Neural progenitor cell (in vitro differentiated cells): ENCODE results near the gene DNAJC18. TPM values are rescaled to one million over a fixed set of nuclear protein-coding genes. Genes with fewer than 3 reads are reported as not detected.

Source experiments
- DNase-seq: peaks from one replicate; pipeline ENCODE4 v3.0.0-alpha.2; 2016; ENCODE audit warnings: low spot score
- H2AFZ ChIP-seq: fragments of 200-600 bp; sonication (generic); replicated peaks from 2 replicates; pipeline ENCODE4 v1.6.1; 2016; ENCODE audit warnings: antibody characterized with exemption
- H3F3A ChIP-seq: fragments of 200-600 bp; sonication (generic); 2 replicates; pipeline ENCODE4 v1.6.1; 2016; ENCODE audit warnings: antibody characterized with exemption, low read depth
- H3K27ac ChIP-seq: fragments of 200-600 bp; sonication (generic); 2 replicates; pipeline ENCODE4 v1.5.1; 2016; ENCODE audit warnings: mild to moderate bottlenecking
- H3K27me3 ChIP-seq: fragments of 200-600 bp; sonication (generic); 2 replicates; pipeline ENCODE4 v1.6.1; 2016; ENCODE audit warnings: mild to moderate bottlenecking, moderate library complexity
- H3K36me3 ChIP-seq: fragments of 200-600 bp; sonication (generic); 2 replicates; pipeline ENCODE4 v1.5.1; 2016
- H3K4me1 ChIP-seq: fragments of 200-600 bp; sonication (generic); 2 replicates; pipeline ENCODE4 v1.6.1; 2016; ENCODE audit warnings: mixed run types
- H3K4me2 ChIP-seq: fragments of 200-600 bp; sonication (generic); 2 replicates; pipeline ENCODE4 v1.6.1; 2016
- H3K4me3 ChIP-seq: fragments of 200-600 bp; sonication (generic); 2 replicates; pipeline ENCODE4 v1.5.1; 2016
- H3K79me2 ChIP-seq: fragments of 200-600 bp; sonication (generic); 2 replicates; pipeline ENCODE4 v1.6.1; 2016; ENCODE audit warnings: low read depth
- H3K9ac ChIP-seq: fragments of 200-600 bp; sonication (generic); 2 replicates; pipeline ENCODE4 v1.6.1; 2016
- H3K9me3 ChIP-seq: fragments of 200-600 bp; sonication (generic); 2 replicates; pipeline ENCODE4 v1.5.1; 2016; ENCODE audit warnings: low read depth
- H4K20me1 ChIP-seq: fragments of 200-600 bp; sonication (generic); 2 replicates; pipeline ENCODE4 v1.6.1; 2016; ENCODE audit warnings: low read depth
- H3K27ac Mint-ChIP-seq: 3 replicates; pipeline ENCODE4 v1.8.0; 2021; ENCODE audit warnings: mixed read lengths
- H3K27me3 Mint-ChIP-seq: 2 replicates; pipeline ENCODE4 v1.8.0; 2022; ENCODE audit warnings: low read depth, mild to moderate bottlenecking, inconsistent platforms, moderate library complexity, mixed read lengths; ENCODE audit not compliant: insufficient read depth
- H3K36me3 Mint-ChIP-seq: 3 replicates; pipeline ENCODE4 v1.8.0; 2021; ENCODE audit warnings: mixed read lengths
- H3K4me1 Mint-ChIP-seq: 3 replicates; pipeline ENCODE4 v1.8.0; 2021; ENCODE audit warnings: mixed read lengths
- H3K4me3 Mint-ChIP-seq: 3 replicates; pipeline ENCODE4 v1.8.0; 2021; ENCODE audit warnings: mild to moderate bottlenecking, moderate library complexity, mixed read lengths
- H3K9me3 Mint-ChIP-seq: 3 replicates; pipeline ENCODE4 v1.8.0; 2020; ENCODE audit warnings: mixed read lengths
- CTCF ChIP-seq: fragments of 200-600 bp; sonication (generic); IDR thresholded peaks from 2 replicates; pipeline ENCODE4 v1.5.1; 2017; ENCODE audit warnings: antibody characterized with exemption, mild to moderate bottlenecking
- EZH2 ChIP-seq: fragments of 200-600 bp; sonication (generic); IDR thresholded peaks from 2 replicates; pipeline ENCODE4 v1.6.1; 2017; ENCODE audit warnings: antibody characterized with exemption, mild to moderate bottlenecking, moderate library complexity
- EZH2phosphoT487 ChIP-seq: fragments of 200-600 bp; sonication (generic); IDR thresholded peaks from 2 replicates; pipeline ENCODE4 v1.6.1; 2017; ENCODE audit warnings: antibody characterized with exemption
- total RNA-seq: library from RNA; depleted of rRNA; stranded (reverse); fragments of >200 nt; gene quantifications from 2 replicates; pipeline ENCODE4 v1.2.3, GENCODE V29; 2015; ENCODE audit warnings: low replicate concordance

DNAJC18 gene
- total RNA-seq, 1 donor from 2014 or later = 21.7 TPM

DNA sequence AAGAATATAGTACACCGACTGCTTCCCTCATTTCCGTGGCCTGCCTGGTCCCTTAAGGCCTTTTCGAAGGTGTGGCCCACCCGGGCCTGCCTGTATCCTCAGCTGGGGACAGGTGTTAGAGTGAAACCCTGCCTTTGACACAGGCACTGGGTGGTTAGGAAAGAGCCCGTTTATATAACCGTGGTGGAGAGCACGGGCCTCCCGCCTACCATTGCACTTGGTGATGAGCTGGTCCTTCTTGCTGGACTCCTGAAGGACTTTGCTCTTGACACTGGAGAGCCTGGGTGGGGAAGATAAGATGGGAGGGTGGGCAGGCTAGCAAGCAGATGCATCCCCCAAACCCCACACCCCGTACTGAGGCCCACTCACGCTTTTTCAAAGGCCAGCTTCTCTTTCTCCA lies 37.8 kb downstream of the DNAJC18 start:
- Mint-ChIP-seq H3K4me3 (no peak overlapping the region), H3K27me3 (no peaks in the 10 kb centered on the region), H3K4me1 (peaks cover 32% of the 10 kb centered on the region), H3K36me3 (peaks cover 11% of the 10 kb centered on the region), H3K27ac (no peak overlapping the region), H3K9me3 (no peaks in the 10 kb centered on the region)
- Histone ChIP-seq H3K79me2 (no peaks in the 10 kb centered on the region), H3K4me2 (no peak overlapping the region), H3K27ac (no peak overlapping the region), H3K36me3 (no peaks in the 10 kb centered on the region), H3K4me3 (no peak overlapping the region), H4K20me1 (no peaks in the 10 kb centered on the region), H3F3A (peaks cover 24% of the 10 kb centered on the region), H3K9ac (no peak overlapping the region), H3K4me1 (peaks cover 6% of the 10 kb centered on the region), H2AFZ (no peak overlapping the region), H3K27me3 (no peaks in the 10 kb centered on the region), H3K9me3 (no peaks in the 10 kb centered on the region)
- TF ChIP-seq EZH2 (no peak), EZH2phosphoT487 (no peak), CTCF (no peak)
- no peak for DNase-seq

- TF ChIP-seq EZH2 (no peak), EZH2phosphoT487 (no peak), CTCF (no peak)
- H3K27me3 ChIP-seq = peaks cover 18% of the 10 kb centered on the region
- H3K27ac Mint-ChIP-seq = no peak overlapping the region
- no peaks in the 10 kb centered on the region for H3K9me3 Mint-ChIP-seq
- no peaks in the 10 kb centered on the region for H4K20me1 ChIP-seq
- H3K79me2 ChIP-seq = no peaks in the 10 kb centered on the region
- H3K4me1 ChIP-seq = peaks cover 10% of the 10 kb centered on the region
- peaks cover 8% of the 10 kb centered on the region for H3K27me3 Mint-ChIP-seq
- no peak overlapping the region for H3K4me3 ChIP-seq
- H2AFZ ChIP-seq = no peak overlapping the region
- H3K9me3 ChIP-seq = no peaks in the 10 kb centered on the region
- H3K4me1 Mint-ChIP-seq = peaks cover 28% of the 10 kb centered on the region
- no peak for DNase-seq
- no peak overlapping the region for H3K4me2 ChIP-seq
- no peak overlapping the region for H3K4me3 Mint-ChIP-seq
- peaks cover 33% of the 10 kb centered on the region for H3F3A ChIP-seq
- H3K9ac ChIP-seq = no peak overlapping the region
- H3K36me3 Mint-ChIP-seq = peaks cover 15% of the 10 kb centered on the region
- H3K36me3 ChIP-seq = no peaks in the 10 kb centered on the region
- H3K27ac ChIP-seq = no peak overlapping the region
Measured at GRCh38 chr5:139399501-139400121, 39.7 kb downstream of the DNAJC18 start.

- TF ChIP-seq EZH2phosphoT487 (no peak), CTCF (no peak), EZH2 (no peak)
- peaks cover 16% of the 10 kb centered on the region for H3K27me3 Mint-ChIP-seq
- no peak overlapping the region for H3K27ac Mint-ChIP-seq
Measured at GRCh38 chr5:139397921-139398320, 41.4 kb downstream of the DNAJC18 start.

More at GRCh38 chr5:139397921-139398320, 41.4 kb downstream of the DNAJC18 start:
- Histone ChIP-seq H3K36me3 (no peaks in the 10 kb centered on the region), H2AFZ (no peak overlapping the region), H3F3A (peaks cover 19% of the 10 kb centered on the region), H3K27me3 (peaks cover 35% of the 10 kb centered on the region), H3K27ac (no peak overlapping the region), H3K4me3 (no peak overlapping the region), H3K9ac (no peak overlapping the region), H3K9me3 (no peaks in the 10 kb centered on the region), H3K4me1 (peaks cover 12% of the 10 kb centered on the region), H3K79me2 (no peaks in the 10 kb centered on the region), H4K20me1 (no peaks in the 10 kb centered on the region), H3K4me2 (no peak overlapping the region)
- peaks cover 14% of the 10 kb centered on the region for H3K4me1 Mint-ChIP-seq
- DNase-seq = no peak
- no peaks in the 10 kb centered on the region for H3K9me3 Mint-ChIP-seq
- no peak overlapping the region for H3K4me3 Mint-ChIP-seq
- H3K36me3 Mint-ChIP-seq = peaks cover 15% of the 10 kb centered on the region
